Pancreas (tissue), 10 donors: ENCODE results near the gene GLE1. TPM values are rescaled to one million over a fixed set of nuclear protein-coding genes. Genes with fewer than 3 reads are reported as not detected.
A peak's percentile ranks its signal among the peaks of the same experiment; 100 is the strongest.

Experiments used
- ATAC-seq, 4 donors: fragments of 200-7000 bp; cut with Tn5 transposase; one replicate each; pipeline versions ENCODE4 v1.8.0 to v1.9.1; 2020; ENCODE audit warnings: mild to moderate bottlenecking in 4 of 4, moderate library complexity in 4 of 4
- DNase-seq, 6 donors: peaks; one replicate each; pipeline ENCODE4 v3.0.0-alpha.2; 2020
- FAIRE-seq: peaks from 2 replicates; lab custom pipeline; 2012; peaks lifted over from hg19 to GRCh38; lab: Jason Lieb, UNC
- H3K27ac ChIP-seq, 4 donors: fragments of 200-600 bp; sonication (generic); 1 replicate in 3 of 4; 2 replicates in 1 of 4; pipeline versions ENCODE4 v1.5.0 to v1.8.0; 2020
- H3K27me3 ChIP-seq, 4 donors: fragments of 200-600 bp; one replicate each; pipeline ENCODE4 v1.8.0; 2021
- H3K36me3 ChIP-seq, 3 donors: fragments of 200-600 bp; sonication (generic) in 1 of 3; one replicate each; pipeline versions ENCODE4 v1.5.0 to v1.8.0; 2020 to 2021
- H3K4me1 ChIP-seq, 3 donors: fragments of 200-600 bp; one replicate each; pipeline ENCODE4 v1.8.0; 2021
- H3K4me3 ChIP-seq, 4 donors: fragments of 200-600 bp; sonication (generic) in 2 of 4; one replicate each; pipeline versions ENCODE4 v1.5.0 to v1.8.0; 2020 to 2021
- H3K9me3 ChIP-seq, 4 donors: fragments of 200-600 bp; one replicate each; pipeline ENCODE4 v1.8.0; 2021
- WGBS, 2 donors: extraction: QIAGEN DNeasy Blood & Tissue Kit; methylation state at CpG; one replicate each; pipeline ENCODE4 v1.1.7; 2013; 5-methylcytosine and 5-hydroxymethylcytosine counted together
- intact Hi-C, 3 donors: fragments of 100-400 bp; cut with DNase I; formaldehyde crosslinking; loops; one replicate each; pipeline versions ENCODE4 v1.11.1 to v1.14.2; 2022
- polyA plus RNA-seq, 2 donors: library from polyadenylated mRNA; stranded (reverse); fragments of 200-250 nt; gene quantifications; one replicate each; pipeline ENCODE4 v1.2.3, GENCODE V29; 2013
- total RNA-seq, 6 donors: library from RNA; stranded (reverse); fragmentation: NEBNext Ultra II Directional in 4 of 6; extraction: Animal tissue kit (Norgen Biotek cat#: 25700) in 4 of 6; gene quantifications; one replicate each; pipeline versions ENCODE4 v1.2.1 to v1.2.4, GENCODE V29; 2021 to 2023
- TF ChIP-seq, protein P1 (sequence below), 4 donors: fragments of 200-600 bp; sonication (generic) in 3 of 4; IDR thresholded peaks; one replicate each; pipeline versions ENCODE4 v1.5.0 to v1.8.0; 2021; ENCODE audit warnings: antibody characterized with exemption in 4 of 4
- donor health status: healthy with polysubstance abuse.
- donor health status: DM: no; HTN: no; CAD: no; lungs with moderate emphysema.
- donor health status: DM: no; HTN: no; CAD: no.
- donor health status: control.
- donor health status: control.
- donor health status: Bipolar disorder and iron deficiency.
- donor health status: DM: yes; HTN: yes; CAD: no.
- donor health status: DM: no; HTN: no; CAD: no.
- donor health status: DM: no; HTN: no; CAD: no.
- donor health status: DM: yes; HTN: yes; CAD: no.

Gene GLE1
- total and polyA plus RNA-seq, 8 donors, result 4.8 to 11.2 (median 8.0) TPM

DNA sequence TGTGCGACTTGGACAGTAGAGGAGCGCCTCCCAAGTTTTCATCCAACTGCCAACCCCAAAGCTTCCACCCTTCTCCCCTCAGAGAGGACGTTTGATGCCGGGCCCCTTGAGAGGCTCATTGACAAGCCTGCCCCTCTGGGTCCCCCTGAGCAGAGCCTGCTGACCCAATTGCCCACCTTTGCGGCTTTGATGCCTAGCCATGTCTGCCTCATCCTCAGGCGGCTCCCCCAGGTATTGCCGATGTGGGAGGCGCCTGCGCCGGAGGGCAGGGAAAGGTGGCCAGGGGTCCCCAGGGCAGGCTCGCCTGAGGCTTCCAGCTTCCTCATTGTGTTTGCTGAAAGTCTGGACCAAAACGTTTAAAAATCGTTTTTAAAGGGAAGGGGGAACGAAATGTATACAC lies 47.3 kb upstream of the GLE1 start:
- no peaks in the 10 kb centered on the region for H3K27me3 ChIP-seq
- no peaks in the 10 kb centered on the region for H3K36me3 ChIP-seq
- peaks cover 0 to 2% (median 0%) of the 10 kb centered on the region in 3 donors for H3K4me1 ChIP-seq
- 40 to 48% methylated on average over 14 of the region's 14 CpGs for WGBS, 2 donors
- H3K27ac ChIP-seq, result no peak overlapping the region
- ATAC-seq, result no peak
- H3K9me3 ChIP-seq, result no peaks in the 10 kb centered on the region
- TF ChIP-seq, protein P1, sequence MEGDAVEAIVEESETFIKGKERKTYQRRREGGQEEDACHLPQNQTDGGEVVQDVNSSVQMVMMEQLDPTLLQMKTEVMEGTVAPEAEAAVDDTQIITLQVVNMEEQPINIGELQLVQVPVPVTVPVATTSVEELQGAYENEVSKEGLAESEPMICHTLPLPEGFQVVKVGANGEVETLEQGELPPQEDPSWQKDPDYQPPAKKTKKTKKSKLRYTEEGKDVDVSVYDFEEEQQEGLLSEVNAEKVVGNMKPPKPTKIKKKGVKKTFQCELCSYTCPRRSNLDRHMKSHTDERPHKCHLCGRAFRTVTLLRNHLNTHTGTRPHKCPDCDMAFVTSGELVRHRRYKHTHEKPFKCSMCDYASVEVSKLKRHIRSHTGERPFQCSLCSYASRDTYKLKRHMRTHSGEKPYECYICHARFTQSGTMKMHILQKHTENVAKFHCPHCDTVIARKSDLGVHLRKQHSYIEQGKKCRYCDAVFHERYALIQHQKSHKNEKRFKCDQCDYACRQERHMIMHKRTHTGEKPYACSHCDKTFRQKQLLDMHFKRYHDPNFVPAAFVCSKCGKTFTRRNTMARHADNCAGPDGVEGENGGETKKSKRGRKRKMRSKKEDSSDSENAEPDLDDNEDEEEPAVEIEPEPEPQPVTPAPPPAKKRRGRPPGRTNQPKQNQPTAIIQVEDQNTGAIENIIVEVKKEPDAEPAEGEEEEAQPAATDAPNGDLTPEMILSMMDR (IDR thresholded peaks at IDR 0.05), result no peak
- no peak for FAIRE-seq
- peak overlapping the region in 2 of 4 donors; percentile 95 to 99 for H3K4me3 ChIP-seq
- peak in 1 of 6 donors; percentile 63 for DNase-seq
- intact Hi-C loops, result no loop called here

DNA sequence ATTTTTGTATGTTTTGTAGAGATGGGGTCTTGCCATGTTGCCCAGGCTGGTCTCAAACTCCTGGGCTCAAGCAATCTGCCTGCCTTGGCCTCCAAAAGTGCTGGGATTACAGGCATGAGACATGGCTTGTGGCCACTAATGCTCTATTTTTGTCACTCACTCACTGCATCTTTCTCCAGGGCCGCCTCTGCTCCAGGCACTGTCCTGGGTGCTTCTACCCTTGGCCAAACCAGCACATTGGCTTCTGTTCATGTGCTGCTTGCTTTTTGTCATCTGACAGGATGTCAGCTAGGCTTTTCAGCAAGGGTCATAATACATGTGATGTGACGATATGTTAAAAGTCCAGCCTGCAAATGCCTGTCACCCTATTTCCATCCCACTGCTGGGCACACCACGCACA lies 45.5 kb upstream of the GLE1 start:
- intact Hi-C loops, result no loop called here
- DNase-seq, result no peak

DNA sequence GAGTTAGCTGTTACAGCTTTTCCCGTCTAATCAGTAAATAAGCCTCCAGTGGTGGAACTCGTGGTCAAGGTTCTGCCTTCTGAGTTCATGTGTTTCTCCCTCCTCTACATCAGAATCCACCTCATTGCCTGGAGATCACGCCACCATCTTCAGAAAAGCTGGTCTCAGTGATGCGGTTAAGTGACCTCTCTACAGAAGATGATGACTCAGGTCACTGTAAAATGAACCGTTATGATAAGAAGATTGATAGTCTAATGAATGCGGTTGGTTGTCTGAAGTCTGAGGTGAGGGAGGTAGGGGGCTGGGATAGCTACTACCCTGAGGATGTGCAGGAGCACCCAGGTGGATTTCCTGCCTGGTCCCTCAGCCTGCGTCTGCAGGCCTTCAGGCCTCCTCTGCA lies 35.4 kb upstream of the GLE1 start:
- ATAC-seq (no peak), FAIRE-seq (no peak), DNase-seq (no peak)
- H3K4me3 ChIP-seq, result no peak overlapping the region
- no peaks in the 10 kb centered on the region for H3K4me1 ChIP-seq
- no peaks in the 10 kb centered on the region for H3K36me3 ChIP-seq
- intact Hi-C loops, result no loop called here
- H3K27me3 ChIP-seq, result no peaks in the 10 kb centered on the region
- TF ChIP-seq, protein P1 (IDR thresholded peaks at IDR 0.05), result no peak
- no peak overlapping the region for H3K27ac ChIP-seq
- H3K9me3 ChIP-seq, result no peaks in the 10 kb centered on the region
- WGBS, 2 donors, result 86% methylated on average over 7 of the region's 7 CpGs

More for the DNA sequence above, 45.5 kb upstream of the GLE1 start:
- H3K4me1 ChIP-seq, result peaks cover 0 to 2% (median 0%) of the 10 kb centered on the region in 3 donors
- H3K27me3 ChIP-seq, result no peaks in the 10 kb centered on the region
- 91 to 96% methylated on average over 3 of the region's 3 CpGs for WGBS, 2 donors
- H3K36me3 ChIP-seq, result no peaks in the 10 kb centered on the region
- ATAC-seq (no peak), FAIRE-seq (no peak)
- H3K27ac ChIP-seq, result no peak overlapping the region
- H3K4me3 ChIP-seq, result no peak overlapping the region
- TF ChIP-seq, protein P1 (IDR thresholded peaks at IDR 0.05), result no peak
- no peaks in the 10 kb centered on the region for H3K9me3 ChIP-seq

DNA sequence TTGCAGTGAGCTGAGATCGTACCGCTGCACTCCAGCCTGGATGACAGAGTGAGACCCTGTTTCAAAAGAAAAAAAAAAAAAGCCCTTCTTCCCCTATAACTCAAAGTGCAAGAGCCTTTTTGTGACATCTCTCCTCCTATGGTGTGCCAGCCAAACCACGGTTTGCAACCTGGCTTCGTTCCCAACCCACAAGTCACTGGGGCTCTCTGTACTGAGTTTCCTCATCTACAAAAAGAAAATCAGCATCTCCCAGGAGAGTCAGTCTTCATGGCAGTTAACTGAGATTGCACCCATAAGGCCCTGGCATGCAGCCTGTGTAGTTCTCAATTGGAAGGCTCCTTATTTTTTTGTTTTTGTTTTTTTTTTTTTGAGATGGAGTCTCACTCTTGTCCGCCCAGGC lies 34.0 kb upstream of the GLE1 start:
- TF ChIP-seq, protein P1 (IDR thresholded peaks at IDR 0.05), result no peak
- DNase-seq, result no peak
- intact Hi-C loops, result no loop called here
- Histone ChIP-seq H3K27me3 (no peaks in the 10 kb centered on the region), H3K27ac (no peak overlapping the region), H3K4me3 (no peak overlapping the region), H3K4me1 (no peaks in the 10 kb centered on the region), H3K36me3 (no peaks in the 10 kb centered on the region), H3K9me3 (no peaks in the 10 kb centered on the region)
- FAIRE-seq, result no peak
- WGBS, 2 donors, result 82 to 83% methylated on average over 5 of the region's 5 CpGs
- ATAC-seq, result peak in 1 of 4 donors; percentile 40

DNA sequence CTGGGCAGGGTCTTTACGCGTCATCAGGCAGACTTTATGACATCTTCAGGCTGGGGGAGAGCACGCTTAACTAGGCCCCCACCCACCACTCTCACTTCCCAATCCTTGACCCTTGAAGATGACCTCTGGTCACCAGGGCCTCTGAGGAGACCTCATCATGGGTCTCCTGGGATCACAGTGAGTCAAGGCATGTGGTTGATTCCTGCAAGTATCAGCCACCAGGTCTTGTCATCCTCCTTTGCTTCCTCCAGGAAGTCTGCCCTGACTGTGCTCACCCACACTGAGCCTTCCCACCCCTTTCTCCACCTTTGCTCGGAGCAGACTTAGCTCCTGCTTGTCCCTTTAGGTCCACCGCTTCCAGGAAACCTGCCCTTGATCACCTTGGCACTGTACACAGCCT lies 31.4 kb upstream of the GLE1 start:
- DNase-seq, result no peak

More for the DNA sequence above, 31.4 kb upstream of the GLE1 start:
- no peaks in the 10 kb centered on the region for H3K36me3 ChIP-seq
- 99 to 100% methylated on average over 5 of the region's 5 CpGs for WGBS, 2 donors
- H3K9me3 ChIP-seq, result no peaks in the 10 kb centered on the region
- intact Hi-C loops, result no loop called here
- FAIRE-seq (no peak), ATAC-seq (no peak)
- H3K27ac ChIP-seq, result no peak overlapping the region
- TF ChIP-seq, protein P1 (IDR thresholded peaks at IDR 0.05), result no peak
- no peak overlapping the region for H3K4me3 ChIP-seq
- no peaks in the 10 kb centered on the region for H3K27me3 ChIP-seq
- H3K4me1 ChIP-seq, result no peaks in the 10 kb centered on the region
